ENCODE measurements around the gene VSX2.

The VSX2 gene

GRCh38 chr14:74202113-74202512 is 37.1 kb upstream of the VSX2 start:
- TF ChIP-seq CTCF (IDR thresholded peaks at IDR 0.05; ENCODE audit: insufficient read depth, low read length, poor library complexity, severe bottlenecking): no peak
- H3K27me3 ChIP-seq (replicated peaks; ENCODE audit: control insufficient read depth, insufficient read depth, low read length): no peaks in the 10 kb centered on the region
- peaks cover 5% of the 10 kb centered on the region for H3K36me3 ChIP-seq (ENCODE audit: control insufficient read depth, insufficient read depth, low read length)
- DNase-seq (ENCODE audit: extremely low read depth, insufficient read length): no peak
- H3K4me3 ChIP-seq (replicated peaks; ENCODE audit: low read depth, low read length): no peak overlapping the region

DNA sequence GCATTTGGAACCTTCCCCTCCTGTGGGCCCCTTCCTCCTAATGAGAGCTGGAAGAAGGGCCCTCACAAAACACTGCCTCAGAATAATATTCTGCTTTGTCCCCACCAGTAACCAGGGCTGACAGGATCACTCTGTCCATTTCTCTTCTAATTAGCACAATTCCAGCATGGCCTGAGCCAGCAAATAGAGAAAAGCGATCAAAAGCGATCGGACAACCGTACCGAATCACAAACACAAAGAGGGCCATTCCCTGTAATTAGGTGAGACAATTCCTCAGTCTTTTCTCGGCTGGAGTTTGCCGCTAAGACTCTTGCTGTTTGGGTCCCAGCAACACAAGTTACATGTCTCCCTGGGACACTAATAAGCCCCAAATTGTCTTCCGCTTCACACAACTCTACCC is 35.6 kb upstream of the VSX2 start:
- H3K27me3 ChIP-seq (replicated peaks; ENCODE audit: control insufficient read depth, insufficient read depth, low read length): no peaks in the 10 kb centered on the region
- no peak overlapping the region for H3K4me3 ChIP-seq (replicated peaks; ENCODE audit: low read depth, low read length)
- DNase-seq (ENCODE audit: extremely low read depth, insufficient read length): no peak
- peaks cover 5% of the 10 kb centered on the region for H3K36me3 ChIP-seq (ENCODE audit: control insufficient read depth, insufficient read depth, low read length)
- no peak for TF ChIP-seq CTCF (IDR thresholded peaks at IDR 0.05; ENCODE audit: insufficient read depth, low read length, poor library complexity, severe bottlenecking)

DNA sequence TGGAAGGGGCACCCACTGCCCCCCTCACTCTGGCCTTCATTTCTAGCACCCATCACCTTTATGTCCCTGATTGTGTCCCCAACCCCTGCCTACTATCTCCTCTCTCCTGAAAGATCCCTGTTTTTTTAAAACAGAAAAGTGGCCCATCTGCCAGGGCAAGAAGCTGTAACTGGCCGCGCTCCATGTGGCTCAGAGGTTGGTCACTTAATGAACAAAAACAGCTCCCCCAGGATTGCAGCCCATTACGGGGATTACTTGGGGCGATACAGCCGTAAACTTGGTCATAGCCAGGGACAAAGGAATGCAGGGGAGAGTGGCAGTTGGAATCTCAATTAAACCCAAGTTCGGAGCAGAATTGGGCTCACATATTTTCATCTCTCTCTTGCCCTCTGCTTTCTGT is 34.8 kb upstream of the VSX2 start:
- no peak for DNase-seq (ENCODE audit: extremely low read depth, insufficient read length)
- TF ChIP-seq CTCF (IDR thresholded peaks at IDR 0.05; ENCODE audit: insufficient read depth, low read length, poor library complexity, severe bottlenecking): no peak
- Histone ChIP-seq H3K27me3 (replicated peaks; ENCODE audit: control insufficient read depth, insufficient read depth, low read length) (no peaks in the 10 kb centered on the region), H3K4me3 (replicated peaks; ENCODE audit: low read depth, low read length) (no peak overlapping the region), H3K36me3 (ENCODE audit: control insufficient read depth, insufficient read depth, low read length) (peaks cover 2% of the 10 kb centered on the region; the same call in 1 of the 2 replicates)

- no peak overlapping the region for H3K4me3 ChIP-seq (replicated peaks; ENCODE audit: low read depth, low read length)
- DNase-seq (ENCODE audit: extremely low read depth, insufficient read length): no peak
- no peaks in the 10 kb centered on the region for H3K27me3 ChIP-seq (replicated peaks; ENCODE audit: control insufficient read depth, insufficient read depth, low read length)
- TF ChIP-seq CTCF (IDR thresholded peaks at IDR 0.05; ENCODE audit: insufficient read depth, low read length, poor library complexity, severe bottlenecking): no peak
- H3K36me3 ChIP-seq (ENCODE audit: control insufficient read depth, insufficient read depth, low read length): peaks cover 2% of the 10 kb centered on the region; the same call in 1 of the 2 replicates
Measured at GRCh38 chr14:74205882-74206281, 33.4 kb upstream of the VSX2 start.

GRCh38 chr14:74207943-74208342 is 31.3 kb upstream of the VSX2 start:
- TF ChIP-seq CTCF (IDR thresholded peaks at IDR 0.05; ENCODE audit: insufficient read depth, low read length, poor library complexity, severe bottlenecking): peak; percentile 26
- H3K4me3 ChIP-seq (replicated peaks; ENCODE audit: low read depth, low read length): no peak overlapping the region
- no peaks in the 10 kb centered on the region for H3K27me3 ChIP-seq (replicated peaks; ENCODE audit: control insufficient read depth, insufficient read depth, low read length)
- DNase-seq (ENCODE audit: extremely low read depth, insufficient read length): no peak
- peaks cover 2% of the 10 kb centered on the region; the same call in 1 of the 2 replicates for H3K36me3 ChIP-seq (ENCODE audit: control insufficient read depth, insufficient read depth, low read length)

- TF ChIP-seq CTCF (IDR thresholded peaks at IDR 0.05; ENCODE audit: insufficient read depth, low read length, poor library complexity, severe bottlenecking): no peak
- DNase-seq (ENCODE audit: extremely low read depth, insufficient read length): no peak
Measured at GRCh38 chr14:74208642-74209041, 30.6 kb upstream of the VSX2 start.

More at GRCh38 chr14:74208642-74209041, 30.6 kb upstream of the VSX2 start:
- no peaks in the 10 kb centered on the region for H3K36me3 ChIP-seq (ENCODE audit: control insufficient read depth, insufficient read depth, low read length)
- no peak overlapping the region for H3K4me3 ChIP-seq (replicated peaks; ENCODE audit: low read depth, low read length)
- H3K27me3 ChIP-seq (replicated peaks; ENCODE audit: control insufficient read depth, insufficient read depth, low read length): no peaks in the 10 kb centered on the region
